CD4-positive, alpha-beta T cell treated with Interleukin-17A for 1 hour (primary cell): ENCODE data around the gene SERTAD2.

Experiments
- DNase-seq: peaks from one replicate; pipeline ENCODE4 v3.0.0-alpha.2; 2020

The SERTAD2 gene

DNA sequence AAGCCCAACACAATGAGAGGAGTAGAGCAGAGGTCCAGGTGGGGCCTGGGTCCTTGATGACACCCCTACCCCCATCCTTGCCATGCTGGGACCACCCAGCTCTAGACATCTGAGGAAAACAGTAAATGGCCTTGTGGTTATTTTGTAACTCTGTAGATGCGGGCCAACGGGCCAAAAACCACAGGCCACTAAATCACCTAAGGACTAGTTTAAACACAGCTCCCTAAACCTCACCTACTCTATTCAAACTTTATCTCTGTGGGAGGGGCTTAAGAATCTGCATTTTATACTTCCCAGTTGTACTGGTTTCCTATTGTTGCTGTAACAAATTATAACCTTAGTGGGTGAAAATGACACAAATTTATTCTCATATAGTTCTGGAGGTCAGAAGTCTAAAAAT lies 19.0 kb upstream of the SERTAD2 start:
- no peak for DNase-seq

DNA sequence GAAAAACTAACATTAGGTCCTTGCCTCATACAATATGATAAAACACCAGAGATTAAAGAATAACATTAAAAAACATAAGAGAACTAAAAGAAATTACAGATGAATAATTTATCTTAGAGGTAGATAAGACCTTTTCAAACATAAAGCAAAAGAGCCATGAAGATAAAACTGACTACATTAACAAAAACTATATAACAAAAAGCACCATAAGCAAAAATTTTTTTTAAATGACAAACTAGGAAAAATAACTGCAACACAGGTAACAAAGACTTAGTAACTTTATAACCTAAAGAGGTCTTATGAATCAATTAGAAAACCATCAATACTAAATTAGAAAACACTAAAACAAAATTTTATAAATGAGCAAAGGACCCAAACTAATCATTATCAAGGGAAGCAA lies 16.3 kb upstream of the SERTAD2 start:
- DNase-seq, result no peak

- no peak for DNase-seq
Observed at GRCh38 chr2:64669288-64669687, 15.6 kb upstream of the SERTAD2 start.

- DNase-seq, result no peak
Observed at GRCh38 chr2:64668542-64668941, 14.8 kb upstream of the SERTAD2 start.

DNA sequence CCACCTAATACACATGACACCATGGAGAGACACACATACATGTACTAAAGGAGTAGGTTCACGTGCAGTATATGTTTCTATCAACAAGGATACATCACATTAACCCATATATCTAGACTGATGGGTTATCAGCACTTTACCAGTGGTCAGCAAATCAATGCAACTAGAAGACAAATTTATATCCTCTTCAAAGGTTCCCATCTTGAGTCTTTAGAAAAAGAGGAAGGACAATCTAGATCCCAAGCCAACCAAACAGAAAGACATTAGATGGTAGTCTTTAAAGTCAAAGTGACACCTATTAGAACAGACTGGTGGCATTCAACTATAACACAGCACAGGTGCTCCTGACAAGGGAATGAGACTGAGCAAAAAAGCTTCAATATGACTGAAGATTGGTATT lies 13.8 kb upstream of the SERTAD2 start:
- no peak for DNase-seq

- DNase-seq, result no peak
Observed at GRCh38 chr2:64666810-64667438, 13.2 kb upstream of the SERTAD2 start.

DNA sequence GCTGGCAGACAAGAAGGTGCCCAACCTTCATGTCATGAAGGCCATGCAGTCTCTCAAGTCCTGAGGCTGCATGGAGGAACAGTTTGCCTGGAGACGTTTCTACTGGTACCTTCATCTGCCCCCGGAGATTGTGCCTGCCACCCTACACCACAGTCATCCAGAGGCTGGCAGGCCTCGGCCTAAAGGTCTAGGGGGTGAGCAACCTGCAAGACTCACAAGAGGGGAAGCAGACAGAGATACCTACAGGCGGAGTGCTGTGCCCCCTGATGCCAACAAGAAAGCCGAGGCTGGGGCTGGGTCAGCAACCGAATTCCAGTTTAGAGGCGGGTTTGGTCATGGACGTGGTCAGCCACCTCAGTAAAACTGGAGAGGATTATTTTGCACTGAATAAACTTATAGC lies 12.0 kb upstream of the SERTAD2 start:
- no peak for DNase-seq

- no peak for DNase-seq
Observed at GRCh38 chr2:64663402-64663801, 9.7 kb upstream of the SERTAD2 start.

DNA sequence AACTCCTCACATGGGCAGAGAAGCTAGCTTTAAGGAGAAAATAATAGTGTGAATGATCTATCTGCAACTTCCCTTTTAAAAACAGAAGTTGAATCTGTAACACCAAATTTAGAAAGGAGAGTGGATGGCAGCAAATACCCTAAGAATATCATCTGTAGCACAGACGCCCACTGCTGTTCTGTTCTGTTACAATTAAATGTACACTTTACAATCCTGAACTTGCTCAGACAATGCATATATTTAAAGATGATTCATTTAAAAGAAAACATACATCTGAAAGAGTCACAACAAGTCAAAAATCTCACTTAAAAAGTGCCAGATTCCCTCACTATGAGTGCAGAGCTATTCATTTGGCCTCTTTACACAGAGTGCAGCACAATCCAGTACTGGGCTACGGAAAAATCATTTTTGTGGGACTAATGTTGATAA lies 8.0 kb upstream of the SERTAD2 start:
- no peak for DNase-seq

- no peak for DNase-seq
Observed at GRCh38 chr2:64659252-64659651, 5.5 kb upstream of the SERTAD2 start.

- DNase-seq, result no peak
Observed at GRCh38 chr2:64658269-64658668, 4.6 kb upstream of the SERTAD2 start.

- no peak for DNase-seq
Observed at GRCh38 chr2:64657411-64657810, 3.7 kb upstream of the SERTAD2 start.

- no peak for DNase-seq
Observed at GRCh38 chr2:64656379-64656778, 2.7 kb upstream of the SERTAD2 start.

GRCh38 chr2:64655873-64656272 lies 2.2 kb upstream of the SERTAD2 start:
- no peak for DNase-seq

DNA sequence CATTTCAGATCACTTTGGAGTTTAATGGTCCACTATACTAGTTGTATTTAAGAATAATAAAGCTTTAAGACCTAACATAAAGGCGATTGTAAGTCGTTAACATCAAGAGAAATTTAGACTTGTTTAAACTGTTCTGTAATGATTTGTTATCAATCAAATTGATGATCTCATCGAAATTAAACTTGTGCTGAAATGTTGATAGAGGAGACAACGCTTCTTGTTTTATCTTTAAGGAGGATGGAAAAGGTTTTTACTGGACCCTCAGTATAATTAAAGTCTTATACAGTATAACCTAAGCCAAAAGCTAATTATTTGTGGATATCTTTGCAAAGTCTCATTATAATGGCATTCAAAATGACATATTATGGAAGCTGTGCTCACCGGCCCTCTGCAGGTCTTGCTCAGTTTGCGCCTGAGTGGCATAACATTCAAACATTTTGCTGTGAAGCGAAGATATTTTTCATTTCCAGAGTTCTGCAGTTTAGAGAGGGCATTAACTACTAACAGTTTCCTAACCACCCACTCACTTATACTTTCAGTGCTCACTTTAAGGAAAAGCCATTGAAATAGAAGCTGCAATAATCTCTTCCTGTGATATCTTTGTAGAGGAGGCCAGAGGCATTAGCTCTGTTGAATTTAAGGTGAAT lies 1.4 kb upstream of the SERTAD2 start:
- peak; percentile 36 for DNase-seq

DNA sequence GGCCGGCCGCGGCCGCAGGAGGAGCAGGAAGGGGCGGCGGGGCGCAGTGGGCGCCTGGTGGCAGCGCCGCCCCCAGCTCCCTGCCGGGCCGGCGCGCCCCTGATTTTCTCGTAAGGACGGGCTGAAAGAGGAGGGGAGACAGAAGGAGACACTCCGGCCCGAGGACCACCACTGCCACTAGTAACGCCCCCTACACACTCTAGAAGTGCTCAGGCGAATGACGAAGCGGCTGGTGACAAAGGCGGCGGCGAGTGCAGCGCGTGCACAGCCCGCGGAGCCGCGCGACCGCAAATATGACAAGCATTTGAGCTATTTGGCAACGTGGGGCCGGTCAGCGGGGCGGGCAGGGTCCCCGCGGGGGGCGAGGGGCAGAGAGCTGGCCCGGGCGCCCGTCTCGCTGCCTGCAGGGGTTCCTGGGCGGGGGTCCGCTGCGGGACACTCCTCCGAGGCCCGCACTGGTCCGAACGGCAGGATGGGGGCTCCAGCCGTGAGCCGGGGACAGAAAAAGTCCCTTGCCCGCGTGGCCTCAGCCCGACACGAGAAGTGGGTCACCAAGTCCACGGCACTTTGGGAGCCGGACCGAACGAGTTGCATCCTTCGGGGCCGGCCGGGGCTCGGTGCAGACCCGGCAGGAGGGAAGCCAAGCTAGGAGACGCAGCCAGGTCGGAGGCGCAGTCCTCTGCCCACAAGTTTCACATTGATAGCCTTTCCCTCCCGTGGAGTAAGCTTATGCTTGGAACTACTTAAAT lies 524 bp upstream of the SERTAD2 start:
- peak; percentile 83 for DNase-seq

- peak; percentile 36 for DNase-seq
Observed at GRCh38 chr2:64652231-64653108, 1.2 kb downstream of the SERTAD2 start.

DNA sequence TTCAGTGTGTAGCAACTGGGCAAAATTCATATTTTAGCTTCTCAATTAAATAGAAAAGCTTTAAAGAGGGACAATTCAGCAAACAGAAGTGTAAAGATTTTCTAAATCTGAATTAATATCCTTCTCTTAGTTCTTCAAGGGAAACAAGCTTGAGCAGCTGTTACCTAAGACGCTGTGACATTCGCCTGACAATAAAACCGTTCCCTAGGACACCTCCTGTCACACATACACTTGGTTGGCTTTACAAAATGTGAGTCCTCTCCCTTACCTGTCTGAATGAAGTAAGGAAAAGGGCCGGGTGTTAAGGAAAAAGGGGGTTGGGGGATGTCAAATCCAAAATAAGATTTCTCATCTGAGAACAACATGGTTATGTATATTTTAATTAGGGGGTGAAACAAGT lies 2.1 kb downstream of the SERTAD2 start:
- no peak for DNase-seq

GRCh38 chr2:64650722-64651338 lies 2.9 kb downstream of the SERTAD2 start:
- no peak for DNase-seq

DNA sequence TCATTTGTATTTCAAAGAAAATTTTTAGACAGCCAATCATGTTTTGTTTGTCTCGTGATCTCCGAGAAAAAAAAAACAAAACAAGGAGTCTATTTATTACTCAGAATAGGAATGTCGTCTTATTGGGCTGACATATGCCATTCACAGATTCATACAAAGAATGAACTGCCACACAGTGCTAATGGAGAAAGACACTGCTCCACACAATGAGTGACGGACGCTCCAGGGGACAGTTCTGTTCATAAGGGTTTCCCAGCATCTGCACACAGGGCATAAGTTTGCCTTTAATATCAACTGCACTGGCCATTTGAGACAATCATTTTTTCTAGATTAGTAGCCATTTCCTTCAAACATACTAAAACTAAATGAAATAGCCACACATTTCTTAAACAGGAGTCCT lies 3.4 kb downstream of the SERTAD2 start:
- DNase-seq, result no peak

DNA sequence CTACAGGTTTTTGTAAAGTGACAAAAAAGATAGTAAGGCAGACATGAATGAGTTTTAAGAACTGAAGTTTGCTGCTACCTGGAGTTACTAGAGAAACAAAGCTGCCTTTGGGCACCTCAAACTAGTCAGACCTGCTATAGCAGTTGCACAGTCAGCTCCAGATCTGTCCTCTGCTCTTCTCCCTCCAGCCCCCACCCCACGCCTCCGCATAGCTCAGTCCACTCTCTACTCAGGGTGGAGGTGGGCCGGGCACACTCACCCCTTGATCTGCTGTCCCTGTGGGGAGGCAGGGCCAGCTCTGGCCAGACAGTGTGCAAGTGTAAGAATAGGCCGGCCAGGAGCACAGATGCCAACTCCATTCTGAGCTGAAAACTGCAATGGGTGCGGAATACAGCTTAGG lies 4.1 kb downstream of the SERTAD2 start:
- DNase-seq, result no peak

GRCh38 chr2:64649013-64649484 lies 4.7 kb downstream of the SERTAD2 start:
- no peak for DNase-seq
